ENCODE data around the gene ABLIM1.

DNA sequence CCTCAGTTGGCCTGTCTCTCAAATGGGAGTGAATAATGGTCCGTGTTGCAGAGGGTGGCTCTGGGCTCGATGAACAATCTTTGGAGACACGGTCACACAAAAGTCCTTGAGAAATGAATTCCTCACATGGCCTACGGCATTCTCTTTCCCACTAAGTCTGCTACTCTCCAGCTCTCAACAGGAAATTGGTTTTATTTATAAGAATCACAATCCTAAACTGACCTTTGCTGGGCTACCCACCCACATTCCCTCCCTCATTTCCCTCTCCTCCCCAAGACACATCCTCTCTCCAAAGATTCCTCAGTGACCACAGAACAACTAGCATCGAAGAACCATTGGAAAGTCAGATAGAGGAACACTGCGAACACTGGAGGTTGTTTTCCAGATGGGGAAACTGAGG, 258.5 kb downstream of the ABLIM1 start:
- no peak for TF ChIP-seq FOXM1 (IDR thresholded peaks at IDR 0.05; ENCODE audit: borderline replicate concordance)
- TF ChIP-seq SP1 (IDR thresholded peaks at IDR 0.05): no peak
- TF ChIP-seq BHLHE40 (IDR thresholded peaks at IDR 0.05; ENCODE audit: borderline replicate concordance): no peak
- TF ChIP-seq SUZ12 (IDR thresholded peaks at IDR 0.05): no peak
- TF ChIP-seq FOXK2 (IDR thresholded peaks at IDR 0.05): no peak
- no peak for TF ChIP-seq ARNT (IDR thresholded peaks at IDR 0.05)
- no peak for TF ChIP-seq LEF1 (IDR thresholded peaks at IDR 0.05; ENCODE audit: borderline replicate concordance)
- TF ChIP-seq HDGF (IDR thresholded peaks at IDR 0.05; ENCODE audit: borderline replicate concordance): no peak
- TF ChIP-seq ZNF384 (IDR thresholded peaks at IDR 0.05): no peak

Measured in HEK293T (cell line).